BJ (cell line): ENCODE data around the gene ARCN1. TPM values are rescaled to one million over a fixed set of nuclear protein-coding genes. Genes with fewer than 3 reads are reported as not detected.

Experiments
- CTCF ChIA-PET: fragments of 350-600 bp; formaldehyde crosslinking; extraction: SDS; loops from one replicate; lab custom pipeline; 2021; ENCODE audit warnings: antibody characterized with exemption, inconsistent platforms; lab: Yijun Ruan, JAX
- POLR2A ChIA-PET: fragments of 300-600 bp; sonication (Branson Sonifier 250); formaldehyde crosslinking; extraction: SDS; loops from one replicate; lab custom pipeline; 2021; ENCODE audit warnings: antibody characterized with exemption; lab: Charles Lee
- DNase-seq: peaks from one replicate; pipeline ENCODE4 v3.0.0-alpha.2; 2011; ENCODE audit warnings: low read depth
- H3K27me3 ChIP-seq: 2 replicates; pipeline ENCODE4 v1.6.0; 2011; ENCODE audit warnings: low read length; ENCODE audit not compliant: control insufficient read depth, insufficient read depth
- H3K36me3 ChIP-seq: 2 replicates; pipeline ENCODE4 v1.5.1; 2011; ENCODE audit warnings: low read length; ENCODE audit not compliant: control insufficient read depth, insufficient read depth
- H3K4me3 ChIP-seq: 2 replicates; pipeline ENCODE4 v1.5.1; 2011; ENCODE audit warnings: low read depth, mild to moderate bottlenecking, control low read depth, low read length
- polyA plus RNA-seq: library from polyadenylated mRNA; depleted of rRNA; stranded (reverse); fragments of >200 nt; gene quantifications from 2 replicates; pipeline ENCODE4 v1.2.3, GENCODE V29; 2011
- TF ChIP-seq, protein P1 (sequence below): IDR thresholded peaks from 2 replicates; pipeline ENCODE4 v1.5.1; 2011; ENCODE audit warnings: low read depth, mild to moderate bottlenecking, control low read depth, inconsistent platforms, low read length, moderate library complexity; ENCODE audit not compliant: insufficient read depth

The ARCN1 gene
- polyA plus RNA-seq, 1 experiment, result 206 TPM

DNA sequence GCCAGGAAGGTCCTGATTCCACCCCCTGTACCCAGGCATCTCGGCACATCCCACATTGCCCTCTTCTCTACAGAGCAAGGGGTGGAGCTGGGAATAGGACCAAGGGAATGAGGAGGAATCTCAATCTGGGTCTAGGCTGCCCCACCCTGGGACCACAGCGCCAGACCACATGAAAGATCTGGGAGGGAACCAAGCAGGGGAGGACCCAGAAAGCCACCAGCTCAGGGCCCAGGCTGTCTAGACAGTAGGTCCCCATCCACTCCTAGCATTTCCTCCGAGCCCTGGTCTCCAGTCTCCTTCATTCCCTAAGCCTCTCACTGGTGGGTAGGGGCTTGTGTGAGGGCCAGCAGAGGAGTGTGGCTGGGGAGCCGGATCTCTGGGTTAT lies 46.8 kb downstream of the ARCN1 start:
- ChIA-PET POLR2A (interaction anchor here (1.7 to 2.3 kb wide), 2 partner anchors 10 to 12 kb away, joined by 8 to 20 read pairs; partner anchors contain the start of gene PHLDB1), CTCF (interaction anchor here (0.9 to 8.2 kb wide), 6 partner anchors 8 to 46 kb away, joined by 3 to 71 read pairs (median 4); partner anchors contain the start of gene PHLDB1)
- DNase-seq, result peak; percentile 65
- no peak overlapping the region for H3K4me3 ChIP-seq
- peaks cover 25% of the 10 kb centered on the region for H3K36me3 ChIP-seq
- no peaks in the 10 kb centered on the region for H3K27me3 ChIP-seq
- TF ChIP-seq, protein P1, sequence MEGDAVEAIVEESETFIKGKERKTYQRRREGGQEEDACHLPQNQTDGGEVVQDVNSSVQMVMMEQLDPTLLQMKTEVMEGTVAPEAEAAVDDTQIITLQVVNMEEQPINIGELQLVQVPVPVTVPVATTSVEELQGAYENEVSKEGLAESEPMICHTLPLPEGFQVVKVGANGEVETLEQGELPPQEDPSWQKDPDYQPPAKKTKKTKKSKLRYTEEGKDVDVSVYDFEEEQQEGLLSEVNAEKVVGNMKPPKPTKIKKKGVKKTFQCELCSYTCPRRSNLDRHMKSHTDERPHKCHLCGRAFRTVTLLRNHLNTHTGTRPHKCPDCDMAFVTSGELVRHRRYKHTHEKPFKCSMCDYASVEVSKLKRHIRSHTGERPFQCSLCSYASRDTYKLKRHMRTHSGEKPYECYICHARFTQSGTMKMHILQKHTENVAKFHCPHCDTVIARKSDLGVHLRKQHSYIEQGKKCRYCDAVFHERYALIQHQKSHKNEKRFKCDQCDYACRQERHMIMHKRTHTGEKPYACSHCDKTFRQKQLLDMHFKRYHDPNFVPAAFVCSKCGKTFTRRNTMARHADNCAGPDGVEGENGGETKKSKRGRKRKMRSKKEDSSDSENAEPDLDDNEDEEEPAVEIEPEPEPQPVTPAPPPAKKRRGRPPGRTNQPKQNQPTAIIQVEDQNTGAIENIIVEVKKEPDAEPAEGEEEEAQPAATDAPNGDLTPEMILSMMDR, result no peak

DNA sequence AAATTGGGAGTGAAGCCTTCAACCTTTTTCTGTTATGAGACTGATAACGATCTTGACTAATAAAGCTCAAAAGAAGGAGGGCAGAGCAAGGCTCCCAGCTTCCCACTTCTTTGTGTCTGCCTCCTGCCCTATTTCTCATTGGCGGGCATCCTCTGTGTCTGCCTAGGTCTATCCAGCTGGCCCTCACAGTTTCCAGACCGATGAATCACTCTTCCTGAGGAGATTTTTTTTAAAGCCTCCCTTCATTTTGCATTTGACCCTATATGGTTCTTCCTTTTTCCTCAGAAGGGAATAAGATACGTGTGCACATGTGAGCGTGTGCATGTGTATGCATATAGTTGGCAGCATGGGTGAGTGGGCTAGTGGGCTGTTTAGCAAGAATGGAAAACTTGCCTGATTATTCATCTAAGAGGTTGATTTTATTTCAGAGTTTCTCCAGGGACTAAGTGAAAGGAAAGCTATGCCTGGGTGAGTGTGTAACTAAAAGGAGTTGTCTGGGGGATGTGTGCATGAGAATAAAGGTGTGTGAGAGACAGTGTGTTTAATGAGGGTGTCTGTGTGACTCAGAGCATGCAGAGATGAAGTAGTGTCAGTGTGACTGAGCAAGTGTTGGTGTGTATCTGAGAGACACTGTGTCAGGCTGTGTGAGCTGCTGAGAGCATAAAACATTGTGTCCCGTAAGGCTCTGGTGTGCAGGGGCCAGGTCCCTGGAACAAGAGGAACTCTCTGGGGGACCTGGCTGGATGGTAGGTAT lies 47.4 kb downstream of the ARCN1 start:
- no peak overlapping the region for H3K4me3 ChIP-seq
- peaks cover 20% of the 10 kb centered on the region for H3K36me3 ChIP-seq
- CTCF ChIA-PET, result interaction anchor here (0.6 to 8.2 kb wide), 5 partner anchors 8 to 40 kb away, joined by 3 to 71 read pairs (median 5); partner anchors contain the start of gene PHLDB1
- TF ChIP-seq, protein P1, result no peak
- H3K27me3 ChIP-seq, result no peaks in the 10 kb centered on the region
- peak; percentile 78 for DNase-seq
- POLR2A ChIA-PET, result interaction anchor here (1.7 to 2.3 kb wide), 2 partner anchors 11 to 13 kb away, joined by 8 to 20 read pairs; partner anchors contain the start of gene PHLDB1

DNA sequence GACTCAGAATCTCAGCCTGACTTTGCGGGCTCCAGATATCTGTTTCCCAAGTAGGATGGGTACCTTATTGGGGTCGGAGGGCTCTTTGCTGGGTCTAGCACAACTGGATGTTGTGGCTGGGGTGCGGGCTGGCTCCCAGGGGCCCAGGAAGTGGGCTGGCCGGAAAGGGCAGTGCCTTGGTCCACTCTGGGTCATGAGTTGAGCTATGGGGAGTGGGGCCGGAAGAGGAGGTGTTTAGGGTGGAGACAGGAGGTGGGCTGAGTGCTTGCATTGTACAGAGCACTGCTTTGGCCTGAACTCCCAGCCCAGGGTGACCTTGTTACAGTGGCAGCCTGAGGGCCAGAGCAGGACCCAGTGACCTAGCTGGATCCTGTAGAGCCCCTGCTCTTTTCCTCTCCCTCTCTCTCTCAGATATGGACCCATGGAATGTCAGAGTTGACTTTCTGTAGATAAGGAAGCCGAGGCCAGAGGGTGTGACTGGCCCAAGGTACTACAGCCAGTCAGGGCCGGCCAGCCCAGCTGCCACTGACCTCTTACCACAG lies 48.4 kb downstream of the ARCN1 start:
- H3K4me3 ChIP-seq, result peak overlapping the region; percentile 63
- DNase-seq, result no peak
- ChIA-PET POLR2A (interaction anchor here (0.5 to 1.0 kb wide), 3 partner anchors 13 to 338 kb away, joined by 3 to 4 read pairs (median 4); partner anchors contain the start of gene PHLDB1), CTCF (interaction anchor here (1.2 to 8.2 kb wide), 5 partner anchors 8 to 307 kb away, joined by 3 to 71 read pairs (median 4); partner anchors contain the start of gene PHLDB1)
- no peaks in the 10 kb centered on the region for H3K27me3 ChIP-seq
- peaks cover 28% of the 10 kb centered on the region for H3K36me3 ChIP-seq
- TF ChIP-seq, protein P1, result no peak

DNA sequence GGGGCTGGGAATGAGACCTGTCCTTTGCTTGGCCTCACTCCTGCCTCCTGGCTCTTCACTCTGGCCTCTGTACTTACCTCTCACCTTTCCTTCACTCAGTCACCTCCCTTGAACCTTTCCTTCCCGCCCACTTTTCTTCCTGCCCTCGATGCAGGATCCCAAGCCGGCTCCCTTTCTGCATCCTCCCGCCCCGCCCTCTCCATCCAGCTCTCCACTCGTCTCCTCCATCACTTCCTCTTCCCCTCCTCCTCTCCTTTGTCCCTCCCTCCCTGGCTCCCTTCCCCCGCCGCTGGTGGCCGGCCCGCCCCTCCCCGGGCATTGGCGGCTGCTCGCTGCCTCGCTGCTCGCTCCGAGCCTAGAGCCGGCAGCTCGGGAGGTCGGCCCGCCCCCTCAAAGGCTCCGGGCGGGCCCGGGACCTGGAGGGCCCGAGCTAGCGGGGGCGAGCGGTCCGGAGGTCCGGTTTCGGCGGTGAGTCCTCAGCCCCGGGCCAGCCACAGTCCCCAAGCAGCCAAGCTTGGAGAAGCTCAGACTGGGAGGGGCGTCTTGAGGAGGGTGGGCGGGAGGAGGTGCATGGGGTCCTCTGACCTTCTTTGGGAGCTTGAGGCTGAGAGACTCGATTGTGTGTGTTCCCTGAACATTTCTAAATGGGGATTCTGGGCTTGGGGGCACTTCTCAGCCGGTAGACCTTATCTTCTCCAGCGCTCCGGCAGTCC lies 49.0 kb downstream of the ARCN1 start:
- peaks cover 27% of the 10 kb centered on the region for H3K36me3 ChIP-seq
- CTCF ChIA-PET, result interaction anchor here (0.6 to 8.2 kb wide), 6 partner anchors 9 to 307 kb away, joined by 3 to 71 read pairs (median 4); partner anchors contain the start of gene PHLDB1
- POLR2A ChIA-PET, result interaction anchor here (0.5 to 1.0 kb wide), 3 partner anchors 14 to 338 kb away, joined by 3 to 4 read pairs (median 4); partner anchors contain the start of gene PHLDB1
- H3K27me3 ChIP-seq, result no peaks in the 10 kb centered on the region
- DNase-seq, result no peak
- H3K4me3 ChIP-seq, result peak overlapping the region; percentile 63
- TF ChIP-seq, protein P1, result no peak
